GM19328 (cell line): ENCODE measurements around the gene IFI16.
"Not testable (repeated sequence)": the region's sequence is repeated elsewhere in the genome, so short reads cannot be mapped to it uniquely, and the experiment has no call there.

Experiments used
- ATAC-seq: cut with Tn5 transposase; IDR thresholded peaks from one replicate; pipeline ENCODE4 v1.9.1; 2021; ENCODE audit warnings: mild to moderate bottlenecking, moderate library complexity; ENCODE audit not compliant: unreplicated experiment

Gene IFI16

GRCh38 chr1:159007726-159008125, 2.0 kb upstream of the IFI16 start:
- ATAC-seq: no peak

- peak; percentile 70 for ATAC-seq
Measured at GRCh38 chr1:159008744-159009188, 941 bp upstream of the IFI16 start.

GRCh38 chr1:159009287-159009686, 420 bp upstream of the IFI16 start:
- no peak for ATAC-seq

GRCh38 chr1:159010391-159010790, 684 bp downstream of the IFI16 start:
- ATAC-seq: no peak

- not testable (repeated sequence) for ATAC-seq
Measured at GRCh38 chr1:159011001-159011400, 1.3 kb downstream of the IFI16 start.

GRCh38 chr1:159011751-159012150, 2.0 kb downstream of the IFI16 start:
- no peak for ATAC-seq

- ATAC-seq: no peak
Measured at GRCh38 chr1:159012495-159012894, 2.8 kb downstream of the IFI16 start.

- no peak for ATAC-seq
Measured at GRCh38 chr1:159014003-159014571, 4.4 kb downstream of the IFI16 start.

GRCh38 chr1:159014851-159015250, 5.1 kb downstream of the IFI16 start:
- ATAC-seq: no peak

GRCh38 chr1:159015440-159015909, 5.8 kb downstream of the IFI16 start:
- ATAC-seq: peak; percentile 97

- ATAC-seq: no peak
Measured at GRCh38 chr1:159023723-159024122, 14.0 kb downstream of the IFI16 start.

GRCh38 chr1:159025043-159025442, 15.3 kb downstream of the IFI16 start:
- no peak for ATAC-seq

- not testable (repeated sequence) for ATAC-seq
Measured at GRCh38 chr1:159026841-159027240, 17.1 kb downstream of the IFI16 start.

- ATAC-seq: no peak
Measured at GRCh38 chr1:159030311-159030710, 20.6 kb downstream of the IFI16 start.

GRCh38 chr1:159030877-159031447, 21.3 kb downstream of the IFI16 start:
- ATAC-seq: no peak

- ATAC-seq: no peak
Measured at GRCh38 chr1:159040206-159040605, 30.5 kb downstream of the IFI16 start.

- ATAC-seq: no peak
Measured at GRCh38 chr1:159040893-159041724, 31.4 kb downstream of the IFI16 start.

GRCh38 chr1:159046486-159046885, 36.8 kb downstream of the IFI16 start:
- ATAC-seq: not testable (repeated sequence)

- no peak for ATAC-seq
Measured at GRCh38 chr1:159051436-159051835, 41.7 kb downstream of the IFI16 start.

- no peak for ATAC-seq
Measured at GRCh38 chr1:159054427-159054826, 44.7 kb downstream of the IFI16 start.

GRCh38 chr1:159055181-159055641, 45.5 kb downstream of the IFI16 start:
- ATAC-seq: no peak
